TTC549 (cell line): ENCODE measurements around the gene JAG1.

Experiments
- FAIRE-seq: peaks from 2 replicates; lab custom pipeline; 2012; peaks lifted over from hg19 to GRCh38; lab: Jason Lieb, UNC

The JAG1 gene

DNA sequence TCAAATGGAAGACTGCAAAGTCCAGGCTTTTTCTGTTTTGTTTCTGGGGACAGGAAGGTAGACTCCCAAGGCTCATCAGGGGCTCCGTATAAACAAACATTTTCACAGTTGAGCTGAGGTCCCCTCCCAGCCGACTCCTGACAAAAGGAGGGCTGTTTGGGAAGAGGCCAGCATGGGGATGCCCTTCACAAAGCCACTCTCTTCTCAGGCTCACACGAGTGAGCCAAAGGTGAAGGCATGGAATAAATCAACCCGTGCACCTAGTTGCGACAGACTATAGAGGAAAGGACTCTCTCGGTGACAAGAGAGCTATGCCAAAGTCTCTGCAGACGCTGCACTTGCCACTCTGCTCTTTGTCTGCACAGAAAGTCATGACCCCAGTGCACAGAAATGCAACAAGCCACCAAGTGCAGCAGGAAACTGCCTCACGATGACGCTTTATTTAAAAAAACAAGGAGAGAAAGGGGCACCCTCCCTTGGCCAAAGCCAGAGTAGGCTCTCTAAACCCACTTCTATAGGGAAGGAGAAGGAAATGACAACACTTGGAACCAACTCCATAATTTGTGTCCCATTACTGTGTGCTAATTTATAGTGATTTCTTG is 21.0 kb downstream of the JAG1 start:
- FAIRE-seq, result no peak

DNA sequence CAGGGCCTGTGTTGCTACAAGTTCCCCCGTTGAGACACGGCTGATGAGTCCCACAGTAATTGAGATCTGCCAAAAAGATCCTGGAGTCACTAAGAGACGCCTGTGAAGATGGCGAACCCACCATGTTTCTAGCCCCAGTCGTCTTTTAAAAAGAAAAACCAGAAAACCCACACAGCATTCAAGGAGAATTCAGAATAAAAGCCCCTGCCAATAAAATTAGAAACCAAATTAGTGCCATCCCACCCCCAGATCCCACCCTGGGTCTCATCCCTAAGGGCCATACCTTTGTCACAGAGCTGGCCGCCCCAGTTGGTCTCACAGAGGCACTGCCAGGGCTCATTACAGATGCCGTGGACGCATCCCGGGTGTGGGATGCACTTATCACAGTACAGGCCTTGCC is 21.6 kb downstream of the JAG1 start:
- no peak for FAIRE-seq

DNA sequence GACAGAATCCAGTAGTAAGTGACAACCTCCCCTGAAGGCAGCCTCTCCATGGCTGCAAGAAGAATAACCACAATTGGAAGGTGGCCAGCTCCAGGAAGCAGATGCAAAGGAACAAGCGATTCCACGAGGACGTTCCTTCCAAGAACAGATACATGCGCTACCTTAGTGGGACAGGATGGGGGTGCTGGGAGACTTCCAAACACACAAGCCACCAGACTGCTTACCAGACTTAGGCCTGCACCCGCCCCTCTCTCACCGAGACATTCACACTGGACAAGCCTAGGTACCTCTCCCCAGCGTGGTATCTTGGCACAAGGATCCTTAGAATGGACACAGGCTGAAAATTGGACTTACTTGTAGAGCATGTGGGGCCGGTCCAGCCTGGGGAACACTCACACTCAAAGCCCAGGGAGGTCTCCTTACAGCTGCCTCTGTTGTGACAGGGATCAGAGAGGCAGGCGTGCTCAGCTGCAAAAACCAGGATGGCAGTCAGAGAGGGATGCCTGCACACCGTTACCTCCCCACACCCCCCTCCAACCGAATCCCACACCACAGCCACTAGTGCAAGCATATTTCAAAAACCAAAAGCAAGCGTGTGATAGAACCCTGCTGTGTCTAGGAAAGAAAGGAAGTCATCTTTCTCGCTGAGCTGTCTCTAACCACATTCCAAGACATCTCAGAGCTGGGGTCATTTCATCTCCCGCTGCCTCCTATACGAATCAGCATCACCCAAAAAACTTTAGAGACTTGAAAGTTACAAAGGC is 22.4 kb downstream of the JAG1 start:
- FAIRE-seq, result no peak

DNA sequence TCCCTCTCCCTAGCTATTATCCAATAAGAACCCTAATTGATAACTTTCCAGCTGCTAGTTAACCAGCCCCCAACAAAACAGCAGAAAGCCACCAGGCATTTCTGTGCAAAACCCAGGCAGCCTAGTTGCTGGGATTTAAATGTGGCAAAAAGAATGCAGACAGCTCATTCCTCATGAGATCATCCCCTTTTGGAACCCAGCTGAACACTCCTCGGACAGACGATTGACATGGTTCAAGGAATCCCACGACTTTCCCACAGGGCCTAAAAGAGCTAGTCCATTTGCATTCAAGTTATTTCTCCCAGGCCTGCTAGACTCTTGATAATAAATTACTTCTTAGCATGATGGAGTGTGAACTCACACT is 24.0 kb downstream of the JAG1 start:
- FAIRE-seq, result no peak

DNA sequence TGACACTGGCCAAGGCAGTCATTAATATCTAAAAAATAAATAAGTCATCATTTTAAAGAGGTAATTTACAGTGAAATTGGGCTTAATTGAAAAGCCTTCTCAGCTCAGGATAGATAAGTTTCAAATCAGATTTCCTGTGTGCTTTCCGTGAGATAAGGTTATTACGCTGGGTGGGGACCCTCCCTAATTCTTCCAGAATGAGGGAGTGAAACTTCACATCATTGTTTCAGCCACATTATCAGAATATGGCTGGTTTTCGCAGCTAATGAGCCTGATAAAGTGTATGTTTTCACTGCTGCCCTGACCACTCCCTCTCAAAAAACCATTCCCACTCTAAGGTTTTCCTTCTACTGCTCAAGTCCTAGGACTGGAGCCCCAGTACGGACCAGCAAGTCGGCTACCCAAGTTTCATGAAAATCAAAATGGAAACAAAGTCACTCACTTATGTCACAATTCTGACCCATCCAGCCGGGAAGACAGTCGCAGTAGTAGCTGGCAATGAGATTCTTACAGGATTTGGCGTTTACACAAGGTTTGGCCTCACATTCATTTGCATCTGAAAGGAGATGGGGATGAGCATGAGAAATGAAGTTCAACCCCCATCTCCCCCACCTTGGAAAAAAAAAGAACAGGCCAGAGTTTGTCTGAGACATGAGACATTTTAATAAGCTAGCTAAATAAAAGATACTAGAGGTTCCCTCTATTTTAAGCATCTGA is 24.6 kb downstream of the JAG1 start:
- no peak for FAIRE-seq

DNA sequence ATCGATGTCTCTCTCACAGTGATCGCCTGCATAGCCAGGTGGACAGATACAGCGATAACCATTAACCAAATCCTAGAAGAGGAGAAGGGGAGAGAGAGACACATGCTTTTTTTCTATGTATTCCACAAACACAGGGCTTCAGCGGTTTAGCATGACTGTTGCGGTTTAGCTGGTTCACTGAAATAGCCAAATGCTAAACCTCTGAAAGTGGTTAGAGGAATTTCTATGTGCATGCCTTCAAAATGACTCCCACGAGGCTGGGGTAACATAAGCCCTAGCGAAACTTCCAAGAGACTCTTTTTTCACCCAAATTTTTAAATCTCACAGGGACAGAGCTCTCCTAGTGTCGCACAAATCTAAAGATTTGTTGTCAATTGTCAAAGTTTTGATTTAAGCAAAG is 25.1 kb downstream of the JAG1 start:
- FAIRE-seq, result no peak

DNA sequence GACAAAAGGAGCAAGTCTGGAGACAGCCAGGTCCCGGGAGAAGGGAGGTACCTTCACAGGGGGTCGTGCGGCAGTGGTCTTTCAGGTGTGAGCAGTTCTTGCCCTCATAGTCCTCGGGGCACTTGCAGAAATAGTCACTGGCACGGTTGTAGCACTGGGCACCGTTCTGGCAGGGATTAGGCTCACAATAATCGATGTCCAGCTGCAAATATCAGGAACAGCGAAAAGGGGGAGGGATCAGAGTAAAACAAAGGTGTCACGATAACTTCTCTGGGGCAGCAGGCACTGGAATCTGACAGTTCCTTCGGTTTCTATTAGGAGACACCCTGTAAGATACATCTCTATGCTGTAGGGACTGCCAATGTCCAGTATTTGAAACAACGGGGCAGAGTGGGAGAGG is 25.9 kb downstream of the JAG1 start:
- no peak for FAIRE-seq

DNA sequence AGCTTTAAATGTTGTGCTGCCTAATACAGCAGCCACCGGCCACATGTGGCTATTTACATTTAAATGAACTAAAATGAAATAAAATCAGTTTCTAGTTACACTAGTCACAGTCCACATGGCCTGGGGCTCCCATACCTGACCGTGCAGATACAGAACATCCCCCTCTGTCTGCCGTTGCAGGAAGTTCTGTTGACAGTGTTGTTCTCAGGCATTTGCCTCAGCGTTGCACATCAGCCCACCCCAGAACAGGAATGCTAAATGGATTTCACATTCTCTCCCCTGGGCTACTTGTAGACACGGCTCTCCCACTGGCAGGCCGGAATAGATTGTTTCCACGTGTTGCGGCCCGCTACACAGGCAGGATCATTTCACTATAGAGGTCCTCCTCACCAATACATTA is 26.3 kb downstream of the JAG1 start:
- FAIRE-seq, result no peak

DNA sequence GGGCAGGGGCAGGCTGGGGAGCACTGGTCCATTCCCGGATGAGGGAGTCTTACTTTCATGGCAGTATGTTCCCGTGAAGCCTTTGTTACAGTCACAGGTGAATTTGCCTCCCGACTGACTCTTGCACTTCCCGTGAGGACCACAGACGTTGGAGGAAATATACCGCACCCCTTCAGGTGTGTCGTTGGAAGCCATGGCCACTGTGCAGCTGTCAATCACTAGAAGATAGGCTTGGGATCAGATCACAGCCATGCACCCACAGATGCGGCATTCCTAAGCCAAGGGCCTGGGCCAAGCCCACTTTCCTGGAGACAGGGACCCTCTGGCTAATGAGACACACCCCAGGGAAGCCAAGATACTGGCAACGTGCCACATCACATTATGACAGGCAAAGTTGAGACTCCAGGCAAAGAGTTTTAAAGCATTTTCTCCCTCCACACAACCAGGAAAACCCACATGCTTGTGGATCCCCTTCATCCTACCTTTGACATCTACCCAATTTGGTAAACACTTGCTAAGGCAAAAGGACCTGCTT is 26.8 kb downstream of the JAG1 start:
- FAIRE-seq, result no peak

DNA sequence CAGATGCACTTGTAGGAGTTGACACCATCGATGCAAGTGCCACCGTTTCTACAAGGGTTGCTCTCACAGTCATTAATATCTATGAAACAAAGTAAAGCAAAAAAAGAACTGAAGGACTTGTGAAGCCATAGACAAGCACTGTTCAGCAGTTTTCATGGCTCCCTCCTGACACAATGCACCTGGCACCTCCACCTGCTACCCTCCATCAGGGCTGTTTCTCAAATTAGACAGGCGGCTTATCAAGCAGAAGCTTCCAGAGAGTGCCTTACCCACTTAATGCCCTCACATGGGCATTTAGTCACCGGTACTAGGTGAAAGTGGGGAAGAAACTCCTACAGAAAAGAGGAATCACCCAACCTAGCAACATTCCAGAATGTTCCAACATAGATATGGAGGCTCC is 27.8 kb downstream of the JAG1 start:
- FAIRE-seq, result no peak

DNA sequence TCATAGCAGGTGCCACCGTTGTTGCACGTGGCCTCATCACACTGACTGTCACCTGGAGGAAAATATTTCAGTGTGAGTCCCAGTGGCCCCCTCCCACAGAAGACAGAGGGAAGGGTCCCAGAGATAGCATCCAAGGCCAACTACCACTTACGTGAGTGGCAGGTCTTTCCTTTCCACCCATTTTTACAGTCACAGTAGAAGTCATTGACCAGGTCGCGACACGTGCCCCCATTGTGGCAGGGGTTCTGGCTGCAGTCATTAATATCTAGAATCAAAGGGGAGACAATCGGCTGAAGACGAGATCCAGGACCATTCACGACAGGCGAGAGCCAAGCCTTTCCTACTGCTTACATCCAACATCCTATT is 28.6 kb downstream of the JAG1 start:
- no peak for FAIRE-seq

DNA sequence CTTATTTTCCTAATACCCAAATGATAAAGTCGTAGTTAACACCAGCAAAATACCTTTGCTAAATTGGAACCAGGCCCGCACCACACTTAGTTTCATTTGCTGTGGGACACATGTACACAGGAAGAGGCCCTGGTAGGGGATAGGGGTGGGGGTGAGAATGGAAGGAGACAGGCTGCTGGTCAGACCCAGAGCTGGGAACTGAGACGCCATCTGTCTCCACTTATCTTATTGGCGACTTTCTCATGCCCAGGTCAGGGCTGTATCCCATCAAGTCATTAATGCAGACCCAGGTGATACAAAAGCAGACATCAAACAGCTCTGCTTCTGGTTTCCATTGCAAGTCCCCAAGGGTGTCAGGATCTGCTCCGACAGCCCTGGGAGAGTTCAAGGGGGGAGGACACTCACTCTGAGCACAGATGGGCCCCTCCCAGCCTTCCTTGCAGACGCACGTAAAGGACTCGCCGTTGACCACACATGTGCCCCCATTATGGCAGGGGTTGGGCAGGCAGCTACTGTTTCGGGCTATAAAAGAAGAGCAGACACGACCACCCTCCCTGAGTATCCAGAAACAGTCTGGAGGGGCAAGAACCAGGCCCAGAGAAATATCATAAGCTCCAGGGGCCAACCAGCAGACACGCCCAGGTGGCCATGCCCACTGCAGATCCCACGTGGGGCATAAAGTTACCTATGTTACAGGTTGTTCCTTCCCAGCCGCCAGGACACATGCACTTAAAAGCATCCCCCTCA is 29.2 kb downstream of the JAG1 start:
- FAIRE-seq, result no peak

DNA sequence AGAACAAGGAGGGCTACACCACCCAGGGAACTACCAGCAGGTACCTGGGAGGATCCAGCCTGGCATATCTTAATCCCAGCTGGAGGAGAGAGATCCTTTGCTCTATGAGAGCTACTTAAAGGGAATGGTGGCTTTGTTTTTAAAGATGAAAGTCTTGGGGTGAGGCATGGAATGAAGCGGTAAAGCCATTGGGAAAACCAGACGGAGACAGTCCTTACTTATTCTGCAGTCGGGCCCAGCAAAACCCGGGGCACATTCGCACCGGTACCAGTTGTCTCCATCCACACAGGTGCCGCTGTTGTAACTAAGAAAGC is 30.3 kb downstream of the JAG1 start:
- FAIRE-seq, result no peak

DNA sequence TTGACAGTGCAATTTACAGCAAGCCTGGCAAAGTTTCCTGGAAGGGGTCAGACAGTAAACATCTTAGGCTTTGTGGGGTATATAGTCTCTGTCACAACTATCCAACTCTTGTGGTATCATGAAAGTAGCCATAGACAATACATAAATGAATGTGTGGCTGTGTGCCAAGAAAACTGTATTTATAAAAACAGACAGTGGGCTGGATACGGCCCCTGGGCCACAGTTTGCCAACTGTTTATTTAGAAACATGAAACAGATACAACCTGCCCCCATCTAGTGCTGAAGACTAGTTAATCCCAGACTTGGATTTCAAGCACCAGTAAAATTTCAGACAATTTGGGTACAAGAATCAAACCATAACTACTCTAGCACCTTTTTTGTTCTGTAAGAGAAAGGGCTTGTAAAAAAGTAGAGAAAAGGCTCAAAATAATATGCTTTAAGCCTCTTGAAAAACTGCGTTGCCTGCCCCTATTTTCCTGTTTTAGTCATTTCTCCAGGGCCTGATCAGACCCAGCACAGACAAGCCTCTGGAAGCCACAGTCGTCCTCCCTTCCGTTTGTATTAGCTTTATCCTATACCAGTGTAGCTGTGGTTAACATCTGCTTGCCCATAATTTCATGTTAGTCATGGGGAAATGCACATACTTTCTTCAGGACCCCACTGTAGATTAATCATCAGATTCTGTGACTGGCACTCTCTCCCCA is 30.8 kb downstream of the JAG1 start:
- no peak for FAIRE-seq

DNA sequence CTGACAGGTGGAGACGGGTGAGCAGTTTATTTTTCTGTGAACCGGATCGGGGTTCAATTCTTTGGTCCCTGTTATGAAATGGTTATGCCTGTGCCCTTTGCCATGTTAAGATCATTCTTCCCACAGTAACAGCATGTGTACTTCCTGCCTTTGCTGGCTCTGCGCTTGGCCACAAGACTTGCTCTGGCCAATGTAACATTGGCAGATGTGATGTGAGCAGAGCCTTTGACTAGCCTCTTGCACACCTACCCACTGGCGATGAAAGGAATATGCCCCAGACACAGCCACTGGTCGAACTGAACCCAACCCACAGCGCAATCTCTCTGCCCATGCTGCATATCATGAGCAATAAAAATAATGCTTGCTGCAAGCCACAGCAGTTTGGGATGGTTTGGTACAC is 31.9 kb downstream of the JAG1 start:
- no peak for FAIRE-seq

DNA sequence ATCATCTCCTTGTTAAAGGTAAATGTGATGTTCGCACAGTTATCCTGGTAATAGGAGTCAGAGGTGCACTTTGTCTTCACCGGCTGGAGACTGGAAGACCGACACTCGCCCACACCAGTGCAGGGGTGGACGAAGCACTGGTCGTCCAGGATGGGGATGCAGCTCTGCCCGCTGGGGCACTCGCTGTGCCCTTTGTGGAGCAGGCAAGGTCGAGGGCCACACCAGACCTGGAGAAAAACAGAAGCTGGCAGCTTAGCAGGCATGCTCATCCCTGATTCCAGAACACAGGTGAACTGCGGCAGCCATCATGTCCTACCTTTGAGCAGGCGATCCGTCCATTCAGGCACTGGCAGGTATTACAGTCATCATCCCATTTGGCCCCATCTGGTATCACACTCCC is 32.3 kb downstream of the JAG1 start:
- no peak for FAIRE-seq

DNA sequence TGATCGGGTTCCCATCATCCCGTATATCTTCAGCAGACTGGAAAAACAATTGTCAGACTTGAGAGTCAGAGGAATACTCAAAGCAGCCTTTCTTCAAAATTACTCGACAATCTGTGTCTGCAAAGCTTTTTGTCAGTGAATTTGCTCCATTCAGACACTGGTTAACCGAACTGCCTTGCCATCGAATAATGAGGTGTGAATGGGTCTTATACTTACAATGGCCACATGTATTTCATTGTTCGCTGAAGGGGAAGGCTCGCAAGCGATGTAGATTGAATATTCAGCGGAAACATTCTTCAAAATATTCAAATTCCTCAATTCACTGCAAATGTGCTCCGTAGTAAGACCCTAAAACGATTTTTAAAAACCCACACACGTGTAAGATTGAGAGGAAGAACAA is 32.9 kb downstream of the JAG1 start:
- no peak for FAIRE-seq

DNA sequence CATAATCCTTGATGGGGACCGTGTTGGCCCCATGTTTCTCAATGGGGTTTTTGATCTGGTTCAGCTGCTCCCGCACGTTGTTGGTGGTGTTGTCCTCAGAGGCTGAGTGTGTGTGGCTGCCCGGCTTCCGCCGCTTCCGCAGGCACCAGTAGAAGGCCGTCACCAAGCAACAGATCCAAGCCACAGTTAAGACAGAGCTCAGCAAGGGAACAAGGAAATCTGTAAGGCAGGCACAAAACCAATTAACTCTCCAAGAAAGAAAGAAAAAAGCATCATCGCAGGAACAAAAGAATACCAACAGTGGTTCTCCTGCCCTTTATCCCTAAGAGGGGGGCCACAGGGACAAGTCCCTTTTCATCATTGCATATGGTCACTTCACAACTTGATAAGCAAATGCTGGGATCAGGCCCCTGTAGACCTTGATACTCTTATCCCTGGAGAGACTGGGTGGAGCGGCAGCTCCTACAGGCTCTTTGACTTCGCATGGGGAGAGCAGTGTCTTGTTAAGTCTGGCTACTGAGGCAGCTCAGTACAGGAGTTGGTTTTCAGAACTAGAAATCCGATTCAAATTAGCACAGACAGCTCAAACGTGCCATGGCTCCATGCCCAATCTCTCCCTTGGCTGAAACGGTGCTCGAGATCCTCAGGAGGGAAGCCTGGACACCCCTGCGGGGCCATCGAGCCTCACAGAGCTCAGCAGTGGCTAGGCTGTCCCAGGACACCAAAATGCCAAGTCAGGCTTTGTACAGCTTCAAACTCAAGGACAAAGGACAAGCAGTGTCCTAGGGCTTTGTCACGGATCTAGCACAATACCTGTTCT is 33.9 kb downstream of the JAG1 start:
- peak; percentile 45 for FAIRE-seq

DNA sequence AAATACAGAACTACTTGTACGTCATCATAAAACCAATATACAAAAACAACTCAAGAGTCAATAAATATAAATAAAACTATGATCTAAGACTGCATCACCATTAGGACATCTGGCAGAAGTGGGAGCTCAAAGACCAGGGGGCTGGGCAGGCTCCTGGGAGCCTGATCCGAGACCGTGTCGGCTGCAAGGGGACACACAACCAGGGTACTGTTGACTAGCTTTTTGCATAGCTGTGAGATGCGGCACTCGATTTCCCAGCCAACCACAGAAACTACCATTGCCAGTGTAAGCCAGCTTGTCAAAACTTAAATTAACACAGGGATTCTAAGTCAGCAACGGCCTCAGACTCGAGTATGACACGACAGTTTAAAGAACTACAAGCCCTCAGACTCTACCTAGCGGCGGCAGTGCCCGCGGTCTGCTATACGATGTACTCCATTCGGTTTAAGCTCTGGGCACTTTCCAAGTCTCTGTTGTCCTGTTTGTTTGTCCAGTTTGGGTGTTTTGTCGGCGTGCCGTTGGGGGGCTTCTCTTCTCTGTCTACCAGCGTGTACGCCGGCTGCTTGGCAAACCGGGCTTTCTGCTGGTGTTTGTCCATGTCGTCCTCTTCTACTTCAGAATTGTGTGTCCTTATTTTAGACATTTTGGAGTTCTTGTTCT is 34.6 kb downstream of the JAG1 start:
- peak; percentile 3 for FAIRE-seq

DNA sequence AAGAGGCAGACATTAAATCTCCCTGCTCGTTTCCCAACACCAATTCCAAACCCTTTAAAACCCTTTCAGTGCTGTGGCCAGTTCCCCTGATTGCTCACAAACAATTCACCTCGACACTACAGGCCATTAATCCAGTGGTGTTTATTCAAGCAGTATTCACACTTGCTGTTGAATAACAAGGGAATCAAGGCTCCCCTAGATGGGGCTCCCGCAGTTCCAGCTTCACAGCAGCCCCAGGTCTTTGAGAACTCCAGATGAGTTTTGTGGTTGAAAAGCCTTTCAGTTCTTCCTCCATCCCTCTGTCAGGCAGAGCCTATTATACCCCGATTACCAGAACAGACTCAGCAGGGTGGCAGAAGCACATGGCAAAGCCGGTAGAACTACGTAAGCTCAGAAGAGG is 36.2 kb downstream of the JAG1 start:
- FAIRE-seq, result no peak

DNA sequence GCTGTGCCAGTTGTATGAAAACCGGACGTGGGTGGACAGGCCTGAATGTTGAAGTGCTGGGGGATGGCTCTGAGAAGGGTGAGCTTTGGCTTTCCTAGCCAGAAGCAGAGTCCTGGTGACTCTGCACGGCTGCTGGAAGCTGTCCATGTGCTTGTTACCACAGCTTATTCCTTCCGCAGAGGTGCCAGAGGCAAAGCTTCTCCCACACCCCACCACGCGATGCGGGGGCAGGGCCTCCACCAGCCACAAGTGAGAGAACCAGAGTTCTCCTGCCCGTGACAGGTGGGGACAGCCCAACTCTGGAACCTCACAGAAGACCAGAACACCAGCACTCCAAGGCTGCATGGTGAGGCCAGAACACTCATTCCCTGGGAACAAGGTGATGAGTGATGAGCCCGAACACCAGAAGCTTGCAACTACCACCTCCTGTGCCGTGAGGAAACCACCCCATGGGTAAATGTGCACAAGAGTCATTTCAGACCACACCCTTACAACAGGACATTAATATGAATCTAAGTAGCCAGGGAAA is 36.7 kb downstream of the JAG1 start:
- FAIRE-seq, result no peak
